HepG2 (cell line): ENCODE results near the gene SMIM44. TPM values are rescaled to one million over a fixed set of nuclear protein-coding genes. Genes with fewer than 3 reads are reported as not detected.

ENCODE experiments used
- CCDC6 ChIP-seq: sonication (generic); formaldehyde crosslinking; IDR thresholded peaks from 2 replicates; pipeline ENCODE4 v1.8.1; 2022; ENCODE audit warnings: mild to moderate bottlenecking, missing genetic modification reagents, moderate library complexity
- FOXC1 ChIP-seq: sonication (generic); formaldehyde crosslinking; IDR thresholded peaks from 2 replicates; pipeline ENCODE4 v1.8.0; 2022; ENCODE audit warnings: mild to moderate bottlenecking, missing genetic modification reagents, borderline replicate concordance
- MTERF4 ChIP-seq: sonication (generic); formaldehyde crosslinking; IDR thresholded peaks from 2 replicates; pipeline ENCODE4 v1.8.0; 2023; ENCODE audit warnings: mild to moderate bottlenecking, missing genetic modification reagents
- STAT6 ChIP-seq: sonication (generic); formaldehyde crosslinking; IDR thresholded peaks from 2 replicates; pipeline ENCODE4 v1.4.0; 2020; ENCODE audit warnings: missing genetic modification reagents, mild to moderate bottlenecking, borderline replicate concordance
- ZBTB10 ChIP-seq: sonication (generic); formaldehyde crosslinking; IDR thresholded peaks from 2 replicates; pipeline ENCODE4 v1.4.0; 2020; ENCODE audit warnings: missing genetic modification reagents, borderline replicate concordance
- ZBTB34 ChIP-seq: sonication (generic); formaldehyde crosslinking; IDR thresholded peaks from 2 replicates; pipeline ENCODE4 v1.8.0; 2022; ENCODE audit warnings: mild to moderate bottlenecking, missing genetic modification reagents
- ZBTB43 ChIP-seq: sonication (generic); formaldehyde crosslinking; conservative IDR thresholded peaks from 2 replicates; pipeline ENCODE4 v1.4.0; 2020; ENCODE audit warnings: missing genetic modification reagents
- ZFX ChIP-seq: sonication (generic); formaldehyde crosslinking; IDR thresholded peaks from 2 replicates; pipeline ENCODE4 v1.4.0; 2020; ENCODE audit warnings: mild to moderate bottlenecking, low read depth, missing genetic modification reagents, moderate library complexity
- ZNF12 ChIP-seq: sonication (generic); formaldehyde crosslinking; IDR thresholded peaks from 2 replicates; pipeline ENCODE4 v1.5.0; 2020; ENCODE audit warnings: missing genetic modification reagents
- ZNF20 ChIP-seq: sonication (generic); formaldehyde crosslinking; IDR thresholded peaks from 2 replicates; pipeline ENCODE4 v1.4.0; 2020; ENCODE audit warnings: mild to moderate bottlenecking, moderate library complexity, missing genetic modification reagents
- ZNF558 ChIP-seq: sonication (generic); formaldehyde crosslinking; IDR thresholded peaks from 2 replicates; pipeline ENCODE4 v1.9.0; 2022; ENCODE audit warnings: mild to moderate bottlenecking, missing genetic modification reagents, borderline replicate concordance
- polyA plus RNA-seq, 8 experiments: library from polyadenylated mRNA; depleted of rRNA in 3 of 8; stranded (reverse) in 7 of 8; unstranded in 1 of 8; fragments of >200 nt; fragmentation: Illumina TruSeq in 4 of 8; extraction: Trizol in 4 of 8; gene quantifications; 2 replicates each; pipeline versions ENCODE4 v1.2.1 to v1.2.3, GENCODE V29; 2011 to 2016; ENCODE audit warnings: low read depth in 4 of 8, missing spikeins in 1 of 8, mixed read lengths in 1 of 8; ENCODE audit not compliant: insufficient read depth in 1 of 8
- total RNA-seq, 5 experiments: library from RNA; depleted of rRNA; stranded (reverse); fragments of >200 nt; fragmentation: Illumina TruSeq; extraction: Trizol; gene quantifications; 2 replicates each; pipeline ENCODE4 v1.2.3, GENCODE V29; 2016; ENCODE audit warnings: low read depth in 1 of 5
- TF ChIP-seq, protein P1 (sequence below): sonication (generic); formaldehyde crosslinking; IDR thresholded peaks from 2 replicates; pipeline ENCODE4 v1.4.0; 2020; ENCODE audit warnings: missing genetic modification reagents, low read depth, mild to moderate bottlenecking, borderline replicate concordance
- TF ChIP-seq, protein P2 (sequence below): sonication (generic); formaldehyde crosslinking; IDR thresholded peaks from 2 replicates; pipeline ENCODE4 v1.4.0; 2020; ENCODE audit warnings: missing genetic modification reagents

Gene SMIM44
- total and polyA plus RNA-seq, 2 of the 13 experiments (the other 11 are each of a cell fraction or from before 2014, with no cell fraction given), result not detected

DNA sequence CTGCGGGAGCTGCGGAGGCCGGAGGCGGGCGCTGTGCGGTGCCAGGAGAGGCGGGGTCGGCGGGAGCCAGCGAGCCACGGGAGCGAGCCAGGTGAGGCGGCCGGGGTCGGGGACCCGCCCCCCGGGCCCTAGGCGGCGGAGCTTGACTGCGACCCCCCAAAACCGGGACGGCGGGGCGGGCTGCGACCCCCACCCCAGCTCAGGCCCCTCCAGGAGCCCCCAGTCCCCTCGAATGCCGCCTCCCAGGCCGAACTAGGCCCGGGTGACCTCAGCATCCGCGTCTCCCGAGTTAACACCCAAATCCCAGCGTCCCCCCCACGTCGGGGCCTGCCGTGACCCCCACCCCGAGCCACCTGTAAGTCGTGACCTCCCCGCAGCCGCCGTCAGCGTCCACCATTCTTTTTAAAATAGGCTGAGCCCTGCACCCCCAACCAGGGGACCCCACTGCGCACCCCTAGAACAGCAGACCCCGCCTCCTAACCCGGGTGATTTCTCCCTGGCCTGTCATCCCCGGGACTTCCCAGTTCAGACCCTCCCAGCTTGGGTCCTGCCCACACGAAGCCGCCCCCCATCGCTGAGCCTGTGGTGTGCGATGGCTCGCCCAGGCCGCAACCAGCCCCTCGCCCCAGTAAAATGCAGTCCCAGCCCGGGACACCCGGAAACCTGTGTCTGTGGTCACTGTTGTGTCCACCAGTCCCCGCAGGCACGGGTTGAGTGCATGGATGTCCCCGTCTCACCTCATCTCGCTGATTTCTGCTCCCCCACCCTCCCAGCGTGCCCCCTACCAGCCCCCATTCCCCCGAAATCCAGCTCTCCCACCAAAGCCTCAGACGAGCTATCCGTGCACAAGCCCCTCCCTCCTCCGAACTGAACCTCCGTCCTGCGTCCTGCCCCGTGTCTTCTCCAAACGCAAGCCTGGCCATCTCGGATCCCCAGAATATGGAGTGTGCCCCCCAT is 23.4 kb upstream of the SMIM44 start (continued):
- no peak for TF ChIP-seq STAT6 (CRISPR knock-in tag)
- TF ChIP-seq ZBTB34 (CRISPR knock-in tag), result no peak
- TF ChIP-seq ZNF12, result no peak
- TF ChIP-seq, protein P1, sequence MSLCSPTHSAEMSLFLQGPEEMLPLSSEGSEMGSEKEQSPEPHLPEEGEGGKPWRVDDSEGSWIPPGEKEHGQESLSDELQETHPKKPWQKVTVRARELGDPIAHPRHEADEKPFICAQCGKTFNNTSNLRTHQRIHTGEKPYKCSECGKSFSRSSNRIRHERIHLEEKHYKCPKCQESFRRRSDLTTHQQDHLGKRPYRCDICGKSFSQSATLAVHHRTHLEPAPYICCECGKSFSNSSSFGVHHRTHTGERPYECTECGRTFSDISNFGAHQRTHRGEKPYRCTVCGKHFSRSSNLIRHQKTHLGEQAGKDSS (CRISPR knock-in tag), result no peak
- no peak for TF ChIP-seq ZNF20 (CRISPR knock-in tag)
- TF ChIP-seq FOXC1 (CRISPR knock-in tag), result 0 out of 2 replicates have a peak, but pooled peaks have one; percentile 8
- no peak for TF ChIP-seq ZBTB10 (CRISPR knock-in tag)
- TF ChIP-seq, protein P2, sequence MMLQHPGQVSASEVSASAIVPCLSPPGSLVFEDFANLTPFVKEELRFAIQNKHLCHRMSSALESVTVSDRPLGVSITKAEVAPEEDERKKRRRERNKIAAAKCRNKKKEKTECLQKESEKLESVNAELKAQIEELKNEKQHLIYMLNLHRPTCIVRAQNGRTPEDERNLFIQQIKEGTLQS (CRISPR knock-in tag), result no peak
- 0 out of 2 replicates have a peak, but pooled peaks have one; percentile 12 for TF ChIP-seq MTERF4 (CRISPR knock-in tag)
- TF ChIP-seq ZNF558 (CRISPR knock-in tag), result 0 out of 2 replicates have a peak, but pooled peaks have one; percentile 19
- TF ChIP-seq CCDC6 (CRISPR knock-in tag), result no peak
- TF ChIP-seq ZFX (CRISPR knock-in tag), result 0 out of 2 replicates have a peak, but pooled peaks have one; percentile 18
- TF ChIP-seq ZBTB43 (CRISPR knock-in tag), result peak; percentile 37; the same call in 1 of the 2 replicates
